GM12872 (cell line): ENCODE measurements around the gene JAGN1.

Experiments
- CTCF ChIP-seq: IDR thresholded peaks from 3 replicates; pipeline ENCODE4 v1.5.1; 2011; ENCODE audit warnings: low read depth, mild to moderate bottlenecking, low read length, moderate library complexity; ENCODE audit not compliant: insufficient read depth

JAGN1 gene

GRCh38 chr3:9934235-9934621 is 43.8 kb downstream of the JAGN1 start:
- peak; percentile 27; the same call in 1 of the 3 replicates for TF ChIP-seq CTCF

GRCh38 chr3:9934993-9935392 is 44.6 kb downstream of the JAGN1 start:
- no peak for TF ChIP-seq CTCF

- TF ChIP-seq CTCF = no peak
Observed at GRCh38 chr3:9935966-9936510, 45.6 kb downstream of the JAGN1 start.

GRCh38 chr3:9937486-9938238 is 47.3 kb downstream of the JAGN1 start:
- TF ChIP-seq CTCF = no peak

- no peak for TF ChIP-seq CTCF
Observed at GRCh38 chr3:9938966-9939365, 48.6 kb downstream of the JAGN1 start.

GRCh38 chr3:9940746-9941145 is 50.3 kb downstream of the JAGN1 start:
- TF ChIP-seq CTCF = no peak

- no peak for TF ChIP-seq CTCF
Observed at GRCh38 chr3:9942164-9942563, 51.8 kb downstream of the JAGN1 start.
